Cardiac muscle cell (in vitro differentiated cells and primary cell): Measurements from ENCODE around the gene BCAT1. TPM values are rescaled to one million over a fixed set of nuclear protein-coding genes. Genes with fewer than 3 reads are reported as not detected.
A peak's percentile ranks its signal among the peaks of the same experiment; 100 is the strongest.

Experiments
- DNase-seq, 2 donors: peaks; one replicate each; pipeline versions ENCODE4 v3.0.0 to v3.0.0-alpha.2; 2010 to 2017; ENCODE audit warnings: low read depth in 1 of 2, low spot score in 1 of 2
- H3K27ac ChIP-seq: fragments of 200-600 bp; sonication (generic); 2 replicates; pipeline ENCODE4 v1.5.1; 2016
- H3K27me3 ChIP-seq: fragments of 200-600 bp; sonication (generic); 2 replicates; pipeline ENCODE4 v1.6.0; 2016; ENCODE audit warnings: control low read depth
- H3K36me3 ChIP-seq: fragments of 200-600 bp; sonication (generic); 2 replicates; pipeline ENCODE4 v1.5.1; 2016; ENCODE audit warnings: control low read depth
- H3K4me1 ChIP-seq: fragments of 200-600 bp; sonication (generic); 2 replicates; pipeline ENCODE4 v1.8.1; 2017; ENCODE audit warnings: low read depth, mild to moderate bottlenecking, mixed run types
- H3K4me3 ChIP-seq: fragments of 200-600 bp; sonication (generic); 2 replicates; pipeline ENCODE4 v1.5.1; 2016; ENCODE audit warnings: mild to moderate bottlenecking
- H3K9me3 ChIP-seq: fragments of 200-600 bp; sonication (generic); 2 replicates; pipeline ENCODE4 v1.5.1; 2017; ENCODE audit warnings: low read depth, mild to moderate bottlenecking, control low read depth
- polyA plus RNA-seq: library from polyadenylated mRNA; unstranded; fragments of >200 nt; fragmentation: Nextera tagmentation; extraction: Ambion mirVana; gene quantifications from 2 replicates; pipeline ENCODE4 v1.2.1, GENCODE V29; 2016
- total RNA-seq: library from RNA; depleted of rRNA; stranded (reverse); fragments of >200 nt; gene quantifications from 2 replicates; pipeline ENCODE4 v1.2.3, GENCODE V29; 2016
- TF ChIP-seq, protein P1 (sequence below): IDR thresholded peaks from 2 replicates; pipeline ENCODE4 v1.5.1; 2012; ENCODE audit warnings: low read depth, mild to moderate bottlenecking, low read length

The BCAT1 gene
- total and polyA plus RNA-seq, 2 experiments from 2014 or later: 17.8 to 45.3 TPM

- Histone ChIP-seq H3K9me3 (no peaks in the 10 kb centered on the region), H3K27ac (no peak overlapping the region), H3K4me3 (no peak overlapping the region), H3K4me1 (no peaks in the 10 kb centered on the region), H3K27me3 (no peaks in the 10 kb centered on the region), H3K36me3 (no peaks in the 10 kb centered on the region)
- no peak for DNase-seq
- TF ChIP-seq, protein P1, sequence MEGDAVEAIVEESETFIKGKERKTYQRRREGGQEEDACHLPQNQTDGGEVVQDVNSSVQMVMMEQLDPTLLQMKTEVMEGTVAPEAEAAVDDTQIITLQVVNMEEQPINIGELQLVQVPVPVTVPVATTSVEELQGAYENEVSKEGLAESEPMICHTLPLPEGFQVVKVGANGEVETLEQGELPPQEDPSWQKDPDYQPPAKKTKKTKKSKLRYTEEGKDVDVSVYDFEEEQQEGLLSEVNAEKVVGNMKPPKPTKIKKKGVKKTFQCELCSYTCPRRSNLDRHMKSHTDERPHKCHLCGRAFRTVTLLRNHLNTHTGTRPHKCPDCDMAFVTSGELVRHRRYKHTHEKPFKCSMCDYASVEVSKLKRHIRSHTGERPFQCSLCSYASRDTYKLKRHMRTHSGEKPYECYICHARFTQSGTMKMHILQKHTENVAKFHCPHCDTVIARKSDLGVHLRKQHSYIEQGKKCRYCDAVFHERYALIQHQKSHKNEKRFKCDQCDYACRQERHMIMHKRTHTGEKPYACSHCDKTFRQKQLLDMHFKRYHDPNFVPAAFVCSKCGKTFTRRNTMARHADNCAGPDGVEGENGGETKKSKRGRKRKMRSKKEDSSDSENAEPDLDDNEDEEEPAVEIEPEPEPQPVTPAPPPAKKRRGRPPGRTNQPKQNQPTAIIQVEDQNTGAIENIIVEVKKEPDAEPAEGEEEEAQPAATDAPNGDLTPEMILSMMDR: no peak
Observed at GRCh38 chr12:24803430-24804245, 145.3 kb downstream of the BCAT1 start.

DNA sequence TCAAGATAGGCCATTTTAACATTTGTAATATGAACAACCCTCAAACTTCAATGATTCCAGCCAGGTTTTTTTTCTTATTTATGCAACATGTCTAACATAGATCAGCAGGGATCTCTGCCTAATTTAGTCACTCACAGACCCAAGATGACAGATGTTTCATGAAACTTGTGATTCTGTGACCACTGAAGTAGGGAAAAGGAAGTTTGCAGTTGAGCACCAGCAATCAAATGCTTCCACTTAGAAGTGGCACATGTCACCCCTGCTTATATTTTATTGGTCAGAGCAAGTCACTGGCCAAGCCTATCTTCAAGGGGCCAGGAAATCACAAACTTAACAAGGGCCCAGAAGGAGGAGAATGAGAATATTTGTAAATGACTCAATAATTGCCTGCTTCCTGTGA, 150.6 kb downstream of the BCAT1 start:
- H3K4me1 ChIP-seq: peaks cover 7% of the 10 kb centered on the region
- H3K4me3 ChIP-seq: no peak overlapping the region
- H3K27ac ChIP-seq: no peak overlapping the region
- no peaks in the 10 kb centered on the region for H3K36me3 ChIP-seq
- H3K27me3 ChIP-seq: no peaks in the 10 kb centered on the region
- H3K9me3 ChIP-seq: no peaks in the 10 kb centered on the region
- TF ChIP-seq, protein P1: no peak
- no peak for DNase-seq

- Histone ChIP-seq H3K9me3 (no peaks in the 10 kb centered on the region), H3K36me3 (no peaks in the 10 kb centered on the region), H3K27ac (no peak overlapping the region), H3K4me1 (peaks cover 7% of the 10 kb centered on the region), H3K27me3 (no peaks in the 10 kb centered on the region), H3K4me3 (no peak overlapping the region)
- TF ChIP-seq, protein P1: no peak
- DNase-seq: no peak
Observed at GRCh38 chr12:24797901-24798300, 151.0 kb downstream of the BCAT1 start.

- Histone ChIP-seq H3K27ac (no peak overlapping the region), H3K9me3 (no peaks in the 10 kb centered on the region), H3K4me3 (no peak overlapping the region), H3K4me1 (peaks cover 7% of the 10 kb centered on the region), H3K36me3 (no peaks in the 10 kb centered on the region), H3K27me3 (no peaks in the 10 kb centered on the region)
- TF ChIP-seq, protein P1: no peak
- peak in 1 of 2 donors; percentile 26 for DNase-seq
Observed at GRCh38 chr12:24796876-24797275, 152.0 kb downstream of the BCAT1 start.

DNA sequence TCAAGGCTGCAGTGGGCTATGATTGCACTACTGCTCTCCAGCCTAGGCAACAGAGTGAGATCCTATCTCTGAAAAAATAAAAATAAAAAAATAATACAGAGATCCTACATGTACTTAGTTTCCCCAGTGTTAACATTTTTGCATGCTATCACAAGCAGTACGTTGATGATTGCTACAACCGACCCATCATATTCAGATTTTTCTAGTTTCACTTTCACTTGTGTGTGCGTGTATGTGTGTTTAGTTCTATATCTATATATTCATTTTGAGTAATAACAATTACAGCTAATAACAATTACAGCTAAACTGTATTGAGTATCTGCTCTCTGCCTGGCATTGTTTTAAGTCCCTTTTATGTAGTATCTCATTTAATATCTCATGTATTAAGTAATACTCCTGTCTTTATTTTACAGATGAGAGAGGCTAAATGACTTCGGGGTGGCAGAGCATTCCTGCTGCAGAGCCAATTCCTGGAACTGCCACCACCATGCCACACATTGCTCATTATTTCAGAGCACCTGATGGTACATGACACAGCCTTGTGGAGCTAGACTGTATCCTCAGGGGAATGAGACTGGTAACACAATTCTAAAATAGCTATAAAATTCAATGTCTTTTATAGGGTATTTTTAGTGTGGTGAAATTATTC, 153.1 kb downstream of the BCAT1 start:
- peaks cover 7% of the 10 kb centered on the region for H3K4me1 ChIP-seq
- H3K9me3 ChIP-seq: no peaks in the 10 kb centered on the region
- no peak for DNase-seq

More for the DNA sequence above, 153.1 kb downstream of the BCAT1 start:
- no peak overlapping the region for H3K4me3 ChIP-seq
- no peaks in the 10 kb centered on the region for H3K36me3 ChIP-seq
- TF ChIP-seq, protein P1: no peak
- no peak overlapping the region for H3K27ac ChIP-seq
- no peaks in the 10 kb centered on the region for H3K27me3 ChIP-seq
